Kidney epithelial cell (primary cell): ENCODE data around the gene ARMC3. TPM values are rescaled to one million over a fixed set of nuclear protein-coding genes. Genes with fewer than 3 reads are reported as not detected.
A peak's percentile ranks its signal among the peaks of the same experiment; 100 is the strongest.

ENCODE experiments used
- DNase-seq: peaks from one replicate; pipeline ENCODE4 v3.0.0-alpha.2; 2010; ENCODE audit warnings: low read depth
- H3K27me3 ChIP-seq: 2 replicates; pipeline ENCODE4 v1.6.0; 2011; ENCODE audit warnings: low read length; ENCODE audit not compliant: control insufficient read depth, insufficient read depth
- H3K36me3 ChIP-seq: 2 replicates; pipeline ENCODE4 v1.5.1; 2011; ENCODE audit warnings: low read length; ENCODE audit not compliant: control insufficient read depth, insufficient read depth
- H3K4me3 ChIP-seq: 2 replicates; pipeline ENCODE4 v1.5.1; 2011; ENCODE audit warnings: low read depth, mild to moderate bottlenecking, control low read depth, low read length
- total RNA-seq: library from RNA; depleted of rRNA; stranded (reverse); fragments of >200 nt; gene quantifications from 2 replicates; pipeline ENCODE4 v1.2.3, GENCODE V29; 2015
- TF ChIP-seq, protein P1 (sequence below): IDR thresholded peaks from 2 replicates; pipeline ENCODE4 v1.5.1; 2011; ENCODE audit warnings: mild to moderate bottlenecking, moderate library complexity, low read length, control low read depth, inconsistent platforms; ENCODE audit not compliant: insufficient read depth, poor library complexity, severe bottlenecking

Gene ARMC3
- total RNA-seq, 1 donor from 2014 or later, result 1.6 TPM

DNA sequence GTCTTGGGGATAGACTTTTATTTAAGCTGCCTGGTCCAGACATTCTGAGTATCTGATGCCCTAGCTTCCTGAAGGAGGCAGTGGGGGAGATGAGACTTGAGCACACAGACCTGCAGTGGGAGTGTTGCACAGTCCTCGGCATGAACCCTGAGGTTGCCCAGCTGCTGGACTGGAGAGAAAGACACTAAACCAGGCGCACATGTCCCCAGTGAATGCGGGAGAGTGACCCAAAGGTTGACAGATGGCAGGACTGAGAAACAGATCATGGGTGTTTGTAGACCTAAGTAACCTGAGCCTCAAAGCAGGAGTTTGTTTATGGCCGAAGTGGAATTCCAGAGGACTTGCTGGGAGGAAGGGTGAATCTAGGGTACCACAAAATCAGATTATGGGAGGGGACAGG lies 151.8 kb downstream of the ARMC3 start:
- Histone ChIP-seq H3K27me3 (peaks cover 6% of the 10 kb centered on the region), H3K36me3 (no peaks in the 10 kb centered on the region)
- TF ChIP-seq, protein P1, sequence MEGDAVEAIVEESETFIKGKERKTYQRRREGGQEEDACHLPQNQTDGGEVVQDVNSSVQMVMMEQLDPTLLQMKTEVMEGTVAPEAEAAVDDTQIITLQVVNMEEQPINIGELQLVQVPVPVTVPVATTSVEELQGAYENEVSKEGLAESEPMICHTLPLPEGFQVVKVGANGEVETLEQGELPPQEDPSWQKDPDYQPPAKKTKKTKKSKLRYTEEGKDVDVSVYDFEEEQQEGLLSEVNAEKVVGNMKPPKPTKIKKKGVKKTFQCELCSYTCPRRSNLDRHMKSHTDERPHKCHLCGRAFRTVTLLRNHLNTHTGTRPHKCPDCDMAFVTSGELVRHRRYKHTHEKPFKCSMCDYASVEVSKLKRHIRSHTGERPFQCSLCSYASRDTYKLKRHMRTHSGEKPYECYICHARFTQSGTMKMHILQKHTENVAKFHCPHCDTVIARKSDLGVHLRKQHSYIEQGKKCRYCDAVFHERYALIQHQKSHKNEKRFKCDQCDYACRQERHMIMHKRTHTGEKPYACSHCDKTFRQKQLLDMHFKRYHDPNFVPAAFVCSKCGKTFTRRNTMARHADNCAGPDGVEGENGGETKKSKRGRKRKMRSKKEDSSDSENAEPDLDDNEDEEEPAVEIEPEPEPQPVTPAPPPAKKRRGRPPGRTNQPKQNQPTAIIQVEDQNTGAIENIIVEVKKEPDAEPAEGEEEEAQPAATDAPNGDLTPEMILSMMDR, result no peak

DNA sequence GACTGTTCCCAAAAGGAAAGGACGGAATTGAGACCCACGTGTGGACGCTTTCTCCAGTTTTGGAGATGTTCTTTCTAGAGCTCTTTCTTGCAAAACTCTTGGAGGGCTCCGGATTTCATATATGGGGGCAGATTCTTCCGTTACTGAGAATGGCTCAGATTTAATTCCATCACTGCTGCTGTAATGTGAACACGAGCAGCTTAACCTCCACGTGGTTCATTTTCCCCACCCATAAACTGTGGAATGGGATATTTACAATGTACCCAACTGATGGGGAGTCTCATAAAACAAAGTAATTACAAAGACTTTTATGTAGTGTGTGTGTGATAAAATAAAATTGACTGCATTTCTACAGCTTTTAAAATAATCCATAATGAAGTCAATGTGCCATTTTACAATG lies 152.4 kb downstream of the ARMC3 start:
- DNase-seq, result no peak
- H3K4me3 ChIP-seq, result no peak overlapping the region
- TF ChIP-seq, protein P1, result no peak
- peaks cover 6% of the 10 kb centered on the region for H3K27me3 ChIP-seq
- no peaks in the 10 kb centered on the region for H3K36me3 ChIP-seq

More for the DNA sequence above, 151.8 kb downstream of the ARMC3 start:
- DNase-seq, result no peak
- H3K4me3 ChIP-seq, result no peak overlapping the region

DNA sequence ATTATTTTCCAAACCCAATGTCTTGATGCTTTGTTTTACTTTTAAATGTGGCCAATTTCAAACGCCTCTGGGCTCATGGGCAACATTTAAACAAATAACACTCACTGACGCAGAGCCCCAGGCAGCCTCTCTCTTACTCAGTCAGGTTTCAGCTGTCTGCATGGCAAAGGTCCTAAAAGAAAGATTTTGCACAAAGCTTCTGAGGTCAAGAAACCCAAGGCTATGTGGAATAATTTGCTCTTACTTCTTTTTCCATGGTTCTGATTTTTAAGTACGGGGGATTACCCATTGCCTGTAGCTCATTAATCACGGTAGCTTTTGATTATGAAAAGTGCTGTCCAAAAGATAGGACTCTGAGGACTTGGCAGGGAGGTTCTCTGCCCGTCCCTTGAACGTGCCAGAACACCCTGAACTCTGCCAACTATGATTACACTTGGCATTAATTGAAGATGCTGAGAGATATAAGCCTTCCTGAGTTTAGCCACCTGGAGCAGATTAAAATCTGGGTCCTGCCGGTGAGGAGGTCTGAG lies 153.4 kb downstream of the ARMC3 start:
- DNase-seq, result no peak
- no peak overlapping the region for H3K4me3 ChIP-seq

DNA sequence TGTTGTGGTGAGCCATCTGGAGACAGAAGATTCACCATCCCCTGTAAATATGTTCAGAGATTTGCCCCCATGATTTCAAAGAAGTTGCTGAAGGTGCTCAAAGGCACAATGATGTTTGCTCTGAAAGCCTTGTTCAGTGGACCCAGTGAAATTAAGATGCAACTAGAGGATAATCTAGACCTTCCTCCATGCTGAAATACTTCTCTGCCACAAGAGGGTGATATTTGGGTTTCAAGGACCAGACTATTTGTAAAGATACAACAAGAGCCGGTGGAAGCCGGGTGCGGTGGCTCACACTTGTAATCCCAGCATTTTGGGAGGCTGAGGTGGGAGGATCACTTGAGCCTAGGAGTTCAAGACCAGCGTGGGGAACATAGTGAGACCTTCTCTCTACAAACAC lies 154.0 kb downstream of the ARMC3 start:
- no peak overlapping the region for H3K4me3 ChIP-seq
- no peaks in the 10 kb centered on the region for H3K36me3 ChIP-seq
- H3K27me3 ChIP-seq, result peaks cover 6% of the 10 kb centered on the region
- TF ChIP-seq, protein P1, result peak; percentile 16
- no peak for DNase-seq

More for the DNA sequence above, 153.4 kb downstream of the ARMC3 start:
- TF ChIP-seq, protein P1, result no peak
- Histone ChIP-seq H3K27me3 (peaks cover 6% of the 10 kb centered on the region), H3K36me3 (no peaks in the 10 kb centered on the region)

Other genes with a start within 250 kb of the ARMC3 start
- 23.6 and 24.9 TPM in 2 replicates for gene PIP4K2A, start 213.5 kb upstream of the ARMC3 start, total RNA-seq
- 21.9 and 24.2 TPM in 2 replicates for gene MSRB2, start 167.5 kb downstream of the ARMC3 start, total RNA-seq